Bone marrow (tissue), 2 donors: Measurements from ENCODE around the gene CTIF.
"Not testable (repeated sequence)": the region's sequence is repeated elsewhere in the genome, so short reads cannot be mapped to it uniquely, and the experiment has no call there.

Experiments
- DNase-seq, 2 donors: peaks; one replicate each; lab custom pipeline; 2025; lab: John Stamatoyannopoulos, UW

The CTIF gene

DNA sequence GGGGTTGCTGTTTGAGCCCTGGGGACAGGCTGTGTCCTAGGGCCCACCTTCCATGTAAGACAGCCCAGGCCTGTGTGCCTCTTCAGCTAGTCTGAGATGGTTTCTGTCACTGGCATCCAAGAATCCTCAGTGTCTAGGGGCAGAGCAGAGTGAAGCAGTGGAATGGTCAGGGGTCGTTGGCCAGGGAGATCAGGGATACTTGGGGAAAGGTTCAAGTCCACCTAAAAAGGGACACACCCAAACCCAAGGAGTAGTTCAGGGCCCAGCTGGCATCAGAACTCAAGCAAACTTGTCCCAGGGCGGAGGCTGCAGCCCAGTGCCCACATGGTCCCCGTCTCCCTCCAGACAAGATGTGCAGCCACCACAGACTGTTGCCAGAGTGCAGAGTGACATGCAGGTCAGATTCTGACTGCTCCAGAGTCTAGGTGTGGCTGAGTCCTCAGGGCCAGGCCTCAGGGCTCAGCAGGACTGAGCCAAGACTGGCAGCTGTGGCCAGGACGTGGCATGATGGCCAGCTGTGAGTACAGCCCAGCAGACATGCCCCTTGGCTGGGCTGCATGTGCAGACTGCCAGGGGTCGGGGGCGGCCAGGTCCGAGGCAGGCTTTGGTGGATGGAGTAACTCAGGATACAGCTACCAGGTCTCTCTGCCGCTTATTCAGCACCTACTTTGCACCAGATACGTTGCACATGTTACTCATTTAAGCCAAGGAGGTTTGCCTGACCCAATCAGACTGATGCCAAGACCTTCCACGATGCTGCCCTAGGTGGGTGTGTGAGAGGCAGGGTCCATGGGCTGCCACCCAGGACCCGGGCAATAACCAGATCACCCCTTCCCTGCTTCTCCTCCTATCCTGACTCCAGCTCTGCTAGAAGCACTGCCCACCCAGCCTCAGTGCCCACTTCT, 265.4 kb downstream of the CTIF start:
- no peak for DNase-seq

GRCh38 chr18:48804856-48805610, 266.2 kb downstream of the CTIF start:
- DNase-seq, result no peak

- DNase-seq, result no peak
Measured at GRCh38 chr18:48805826-48806535, 267.1 kb downstream of the CTIF start.

GRCh38 chr18:48806551-48807261, 267.9 kb downstream of the CTIF start:
- no peak for DNase-seq

DNA sequence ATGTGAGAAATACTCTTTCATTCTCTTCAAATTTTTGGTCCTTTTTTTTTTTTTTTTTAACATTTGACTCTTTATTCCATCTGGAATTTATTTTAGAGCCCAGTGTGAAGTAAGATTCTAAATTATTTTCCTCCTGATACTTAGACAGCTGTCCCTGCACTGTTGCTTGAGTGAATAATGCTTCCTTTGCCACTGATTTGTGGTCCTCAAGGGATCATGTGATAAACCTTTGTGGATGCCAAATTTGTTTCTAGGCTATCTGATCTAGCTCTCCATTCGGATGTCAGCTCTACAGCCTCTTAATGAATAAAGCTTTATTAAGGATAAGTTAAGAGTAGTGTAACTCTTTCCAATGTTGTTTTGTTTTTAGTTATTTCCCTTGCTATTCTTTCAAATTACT, 269.6 kb downstream of the CTIF start:
- no peak for DNase-seq

- DNase-seq, result no peak
Measured at GRCh38 chr18:48809365-48809764, 270.5 kb downstream of the CTIF start.

- DNase-seq, result no peak
Measured at GRCh38 chr18:48810805-48811204, 272.0 kb downstream of the CTIF start.

DNA sequence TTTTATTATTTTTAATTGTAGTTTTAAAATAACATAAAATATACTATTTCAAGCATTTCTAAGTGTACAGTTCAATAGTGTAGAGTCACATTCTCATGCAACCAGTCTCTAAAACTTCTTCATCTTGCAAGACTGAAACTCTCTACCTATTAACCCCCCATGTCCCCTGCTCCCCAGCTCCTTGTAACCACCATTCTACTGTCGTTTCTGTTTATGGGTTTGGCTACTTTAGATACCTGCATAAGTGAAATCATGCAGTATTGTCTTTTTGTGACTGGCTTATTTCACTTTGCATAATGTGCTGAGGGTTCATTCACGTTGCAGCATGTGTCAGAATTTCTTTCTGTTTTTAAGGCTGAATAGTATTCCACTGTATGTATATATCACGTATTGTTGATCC, 272.6 kb downstream of the CTIF start:
- no peak for DNase-seq

DNA sequence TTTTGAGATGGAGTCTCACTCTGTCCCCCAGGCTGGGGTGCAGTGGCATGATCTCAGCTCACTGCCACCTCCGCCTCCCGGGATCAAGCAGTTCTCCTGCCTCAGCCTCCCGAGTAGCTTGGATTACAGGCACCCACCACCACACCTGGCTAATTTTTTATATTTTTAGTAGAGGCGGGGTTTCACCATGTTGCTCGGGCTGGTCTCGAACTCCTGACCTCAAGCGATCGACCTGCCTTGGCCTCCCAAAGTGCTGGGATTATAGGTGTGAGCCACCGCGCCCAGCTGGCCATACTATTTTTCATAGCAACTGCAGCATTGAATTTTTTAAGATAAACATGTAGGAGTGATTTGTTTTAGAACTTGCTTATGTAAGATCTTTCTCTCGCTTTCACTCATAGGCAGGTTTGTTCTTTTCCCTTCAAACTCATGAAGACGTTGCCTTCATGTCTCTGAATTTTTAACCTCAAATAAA, 273.2 kb downstream of the CTIF start:
- DNase-seq, result not testable (repeated sequence)

- no peak for DNase-seq
Measured at GRCh38 chr18:48813321-48813720, 274.5 kb downstream of the CTIF start.

DNA sequence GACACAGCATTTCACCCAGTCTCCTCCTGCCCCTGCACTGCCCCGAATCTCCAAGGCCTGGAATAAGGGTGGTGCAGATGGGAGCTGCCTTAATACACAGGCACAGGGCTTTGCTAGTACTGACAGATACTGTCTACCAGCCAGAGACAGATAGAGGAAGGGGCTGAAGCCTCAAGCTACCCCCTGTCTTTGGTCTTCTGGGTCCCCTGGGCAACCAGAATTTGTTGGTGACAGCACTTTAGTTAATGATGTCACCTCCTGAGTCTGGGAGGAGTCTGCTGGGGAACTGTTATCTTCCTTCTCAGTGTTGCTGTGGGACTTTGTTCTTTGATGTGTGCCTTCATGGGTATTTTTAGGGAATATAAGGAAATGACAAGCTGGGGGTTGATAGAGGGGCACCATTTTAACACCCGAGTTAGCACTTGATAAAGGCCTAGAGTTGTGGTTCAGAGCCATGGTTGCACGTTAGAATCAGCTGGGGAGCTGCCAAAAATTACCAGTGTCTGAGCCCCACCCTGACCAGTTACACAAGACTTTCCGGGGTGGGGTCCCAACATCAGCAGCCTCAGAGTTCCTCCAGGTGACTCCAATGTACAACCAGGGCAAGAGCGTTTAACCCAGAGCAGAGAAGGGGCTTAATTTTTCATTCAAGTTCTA, 275.1 kb downstream of the CTIF start:
- no peak for DNase-seq

GRCh38 chr18:48814490-48815178, 275.8 kb downstream of the CTIF start:
- DNase-seq, result no peak

DNA sequence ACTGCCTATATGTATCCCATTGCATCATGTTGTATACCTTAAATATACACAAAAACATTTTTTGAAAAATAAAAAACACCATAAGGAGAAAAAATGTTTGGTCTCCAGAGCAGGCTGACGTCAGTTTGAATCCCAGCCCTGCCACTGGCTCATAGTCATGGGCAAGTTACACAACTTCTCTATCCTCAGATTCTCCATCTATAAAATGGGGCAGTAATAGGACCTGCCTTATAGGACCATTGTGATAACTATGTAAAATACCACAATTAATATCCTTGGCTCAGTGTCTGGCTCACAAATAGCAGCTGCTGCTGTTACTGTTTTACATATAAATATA, 276.3 kb downstream of the CTIF start:
- DNase-seq, result no peak

GRCh38 chr18:48815581-48816324, 276.9 kb downstream of the CTIF start:
- DNase-seq, result no peak

DNA sequence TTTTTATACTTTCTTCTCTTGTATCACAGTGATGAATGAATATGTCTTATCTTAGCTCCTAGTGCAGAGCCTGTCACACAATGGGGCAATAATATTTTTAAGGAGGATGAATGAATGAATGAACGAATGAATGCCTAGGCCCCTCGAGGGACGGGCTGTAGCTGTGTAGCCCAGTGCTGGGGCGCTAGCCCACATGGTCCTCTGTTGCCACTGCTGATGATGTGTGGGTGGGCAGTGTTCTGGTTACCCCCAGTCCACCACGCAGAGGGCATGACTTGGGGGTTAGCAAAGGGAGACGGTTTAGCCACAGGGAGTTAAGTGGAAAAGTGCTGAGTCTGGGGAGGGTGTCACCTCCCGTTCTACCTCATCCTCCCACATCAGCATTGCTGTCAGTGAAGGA, 277.7 kb downstream of the CTIF start:
- DNase-seq, result no peak

- DNase-seq, result no peak
Measured at GRCh38 chr18:48817021-48817461, 278.2 kb downstream of the CTIF start.

DNA sequence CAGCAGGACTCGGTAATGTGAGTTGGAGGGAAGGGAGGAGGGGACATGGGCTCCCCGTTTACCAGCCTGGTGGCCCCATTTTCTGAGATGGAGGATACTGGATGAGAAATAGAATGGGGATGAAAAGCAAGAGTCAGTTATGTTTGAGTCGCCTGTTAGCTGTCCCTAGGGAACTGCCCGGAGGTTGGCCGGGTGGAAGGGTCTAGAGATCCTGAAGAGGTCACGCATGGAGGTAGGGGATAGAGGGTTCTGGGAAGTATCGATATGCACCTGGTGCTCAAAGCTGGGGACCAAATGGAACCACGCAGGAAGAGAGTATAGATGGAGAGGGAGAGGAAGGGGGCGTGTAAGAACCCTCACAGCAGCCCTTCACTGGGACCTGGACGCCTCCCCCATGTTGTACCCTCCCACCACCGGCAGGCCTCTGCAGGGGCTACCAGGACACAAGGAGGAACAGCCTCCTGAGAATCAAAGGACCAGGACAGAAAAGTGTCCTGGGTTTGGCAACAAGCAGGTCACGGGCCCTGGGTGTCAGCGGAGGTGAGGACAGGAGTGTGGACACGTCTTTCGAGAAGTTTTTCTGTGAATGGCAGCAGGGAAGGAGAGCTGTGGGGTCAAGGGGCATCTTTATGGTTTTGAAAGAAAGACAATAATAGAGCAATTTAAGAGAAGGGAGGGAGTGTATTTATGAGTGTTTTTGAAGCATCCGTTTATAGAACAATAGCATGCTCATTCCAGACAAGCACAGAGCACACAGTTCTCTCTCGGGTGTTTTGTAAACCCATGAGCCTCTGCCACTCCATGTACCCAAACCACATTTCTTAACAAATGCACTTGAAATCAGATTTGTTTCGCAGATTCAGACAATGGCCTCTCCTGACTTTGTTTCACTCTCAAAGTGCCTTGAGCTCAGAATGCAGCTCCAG, 279.8 kb downstream of the CTIF start:
- DNase-seq, result no peak

GRCh38 chr18:48819276-48819675, 280.4 kb downstream of the CTIF start:
- no peak for DNase-seq
